H9 (cell line): Measurements from ENCODE around the gene LYPLA2. TPM values are rescaled to one million over a fixed set of nuclear protein-coding genes. Genes with fewer than 3 reads are reported as not detected.

ENCODE experiments used
- DNase-seq: peaks from one replicate; pipeline ENCODE4 v3.0.0-alpha.2; 2017
- H2AFZ ChIP-seq: one replicate; pipeline ENCODE4 v1.6.1; 2013; ENCODE audit warnings: mild to moderate bottlenecking, low read length, control low read depth, moderate library complexity
- H2AK5ac ChIP-seq: 2 replicates; pipeline ENCODE4 v1.6.1; 2013; ENCODE audit warnings: low read length, control low read depth, mixed read lengths; ENCODE audit not compliant: insufficient read length
- H2BK120ac ChIP-seq: one replicate; pipeline ENCODE4 v1.6.1; 2013; ENCODE audit warnings: low read depth, mild to moderate bottlenecking, low read length, control low read depth, inconsistent platforms; ENCODE audit not compliant: poor library complexity, severe bottlenecking
- H2BK12ac ChIP-seq: 2 replicates; pipeline ENCODE4 v1.6.1; 2013; ENCODE audit warnings: low read length, control low read depth, mixed read lengths, low read depth; ENCODE audit not compliant: insufficient read length
- H2BK15ac ChIP-seq: 2 replicates; pipeline ENCODE4 v1.6.1; 2013; ENCODE audit warnings: low read depth, low read length, control low read depth
- H2BK20ac ChIP-seq: one replicate; pipeline ENCODE4 v1.6.1; 2013; ENCODE audit warnings: low read depth, mild to moderate bottlenecking, low read length, control low read depth, inconsistent platforms; ENCODE audit not compliant: poor library complexity, severe bottlenecking
- H2BK5ac ChIP-seq: 2 replicates; pipeline ENCODE4 v1.6.1; 2013; ENCODE audit warnings: low read length, control low read depth, mixed read lengths; ENCODE audit not compliant: insufficient read length
- H3K14ac ChIP-seq: 2 replicates; pipeline ENCODE4 v1.6.1; 2013; ENCODE audit warnings: low read length, control low read depth; ENCODE audit not compliant: insufficient read depth
- H3K18ac ChIP-seq: 2 replicates; pipeline ENCODE4 v1.6.1; 2013; ENCODE audit warnings: low read depth, mild to moderate bottlenecking, mixed read lengths, low read length, control low read depth; ENCODE audit not compliant: insufficient read length
- H3K23ac ChIP-seq: 2 replicates; pipeline ENCODE4 v1.6.1; 2013; ENCODE audit warnings: low read length, control low read depth, mixed read lengths, low read depth; ENCODE audit not compliant: insufficient read length
- H3K23me2 ChIP-seq: 2 replicates; pipeline ENCODE4 v1.6.1; 2013; ENCODE audit warnings: low read depth, mild to moderate bottlenecking, mixed read lengths, low read length, control low read depth; ENCODE audit not compliant: insufficient read length, poor library complexity, severe bottlenecking
- H3K27ac ChIP-seq: 2 replicates; pipeline ENCODE4 v1.5.1; 2013; ENCODE audit warnings: low read length, control low read depth, mixed read lengths, low read depth; ENCODE audit not compliant: insufficient read length
- H3K27me3 ChIP-seq: 2 replicates; pipeline ENCODE4 v1.6.1; 2013; ENCODE audit warnings: low read length, control low read depth, inconsistent platforms; ENCODE audit not compliant: insufficient read depth
- H3K4ac ChIP-seq: 2 replicates; pipeline ENCODE4 v1.6.1; 2013; ENCODE audit warnings: low read depth, mild to moderate bottlenecking, control low read depth, inconsistent platforms, low read length, moderate library complexity
- H3K4me1 ChIP-seq: 2 replicates; pipeline ENCODE4 v1.6.1; 2013; ENCODE audit warnings: low read length, control low read depth, inconsistent platforms; ENCODE audit not compliant: insufficient read depth
- H3K4me2 ChIP-seq: 2 replicates; pipeline ENCODE4 v1.6.1; 2013; ENCODE audit warnings: low read length, control low read depth, mixed read lengths; ENCODE audit not compliant: insufficient read length, insufficient read depth
- H3K56ac ChIP-seq: 2 replicates; pipeline ENCODE4 v1.6.1; 2013; ENCODE audit warnings: low read depth, mild to moderate bottlenecking, mixed read lengths, low read length, control low read depth; ENCODE audit not compliant: insufficient read length
- H3K79me1 ChIP-seq: 2 replicates; pipeline ENCODE4 v1.6.1; 2013; ENCODE audit warnings: low read depth, mild to moderate bottlenecking, moderate library complexity, low read length, control low read depth, inconsistent platforms; ENCODE audit not compliant: insufficient read depth, poor library complexity, severe bottlenecking
- H3K79me2 ChIP-seq: 2 replicates; pipeline ENCODE4 v1.6.1; 2013; ENCODE audit warnings: low read length, control low read depth, inconsistent platforms; ENCODE audit not compliant: insufficient read depth
- H3K9ac ChIP-seq: 2 replicates; pipeline ENCODE4 v1.6.1; 2013; ENCODE audit warnings: low read length, control low read depth, mixed read lengths; ENCODE audit not compliant: insufficient read length; ENCODE audit errors: extremely low read depth
- H3K9me3 ChIP-seq: one replicate; pipeline ENCODE4 v1.6.1; 2013; ENCODE audit warnings: low read depth, low read length, inconsistent platforms; ENCODE audit not compliant: control insufficient read depth
- H3T11ph ChIP-seq: one replicate; pipeline ENCODE4 v1.6.1; 2013; ENCODE audit warnings: mild to moderate bottlenecking, low read length, control low read depth, inconsistent platforms
- H4K20me1 ChIP-seq: one replicate; pipeline ENCODE4 v1.6.1; 2013; ENCODE audit not compliant: control insufficient read depth, insufficient read length, insufficient read depth
- H4K5ac ChIP-seq: 2 replicates; pipeline ENCODE4 v1.6.1; 2013; ENCODE audit warnings: low read depth, mild to moderate bottlenecking, mixed read lengths, low read length, control low read depth; ENCODE audit not compliant: insufficient read length
- H4K8ac ChIP-seq: replicated peaks from 2 replicates; pipeline ENCODE4 v1.6.1; 2013; ENCODE audit warnings: low read length, control low read depth, mixed read lengths, low read depth; ENCODE audit not compliant: insufficient read length
- H4K91ac ChIP-seq: 2 replicates; pipeline ENCODE4 v1.6.1; 2013; ENCODE audit warnings: low read depth, mild to moderate bottlenecking, moderate library complexity, mixed read lengths, low read length, control low read depth; ENCODE audit not compliant: insufficient read length
- H3K27ac Mint-ChIP-seq, 3 experiments: 2 replicates in 2 of 3; 3 replicates in 1 of 3; pipeline ENCODE4 v1.8.0; 2020 to 2021; ENCODE audit warnings: mixed read lengths in 3 of 3, mild to moderate bottlenecking in 1 of 3, moderate library complexity in 1 of 3
- H3K27me3 Mint-ChIP-seq: 2 replicates; pipeline ENCODE4 v1.8.0; 2021; ENCODE audit warnings: low read depth, mild to moderate bottlenecking, moderate library complexity, mixed read lengths
- H3K36me3 Mint-ChIP-seq, 3 experiments: 2 replicates in 2 of 3; 3 replicates in 1 of 3; pipeline ENCODE4 v1.8.0; 2020 to 2021; ENCODE audit warnings: low read depth in 3 of 3, mixed read lengths in 3 of 3; ENCODE audit not compliant: insufficient read depth in 1 of 3
- H3K4me1 Mint-ChIP-seq, 2 experiments: 2 replicates each; pipeline ENCODE4 v1.8.0; 2020; ENCODE audit warnings: mixed read lengths in 2 of 2
- H3K4me3 Mint-ChIP-seq, 2 experiments: 2 replicates in 1 of 2; 3 replicates in 1 of 2; pipeline ENCODE4 v1.8.0; 2020 to 2021; ENCODE audit warnings: mild to moderate bottlenecking in 2 of 2, mixed read lengths in 2 of 2, moderate library complexity in 1 of 2
- H3K9me3 Mint-ChIP-seq, 2 experiments: 2 replicates in 1 of 2; 3 replicates in 1 of 2; pipeline ENCODE4 v1.8.0; 2020; ENCODE audit warnings: mild to moderate bottlenecking in 2 of 2, mixed read lengths in 2 of 2, moderate library complexity in 1 of 2
- CTCF ChIP-seq: fragments of 200-600 bp; sonication (generic); conservative IDR thresholded peaks from 3 replicates; pipeline ENCODE4 v1.8.0; 2021; ENCODE audit warnings: antibody characterized with exemption, mild to moderate bottlenecking
- WGBS: extraction: QIAGEN DNeasy Blood & Tissue Kit; methylation state at CpG from one replicate; pipeline ENCODE4 v1.1.7; 2013; ENCODE audit warnings: missing lambda C conversion rate, low lambda C conversion rate, mixed read lengths; ENCODE audit not compliant: insufficient read length; ENCODE audit errors: extremely low coverage; 5-methylcytosine and 5-hydroxymethylcytosine counted together
- total RNA-seq: library from RNA; stranded (reverse); gene quantifications from 2 replicates; pipeline ENCODE4 v1.2.1, GENCODE V29; 2021

LYPLA2 gene
- total RNA-seq, 1 experiment from 2014 or later: 118 TPM

- H2BK120ac ChIP-seq: no peak overlapping the region
- no peak overlapping the region for H2BK5ac ChIP-seq
- peak overlapping the region in 1 of 3 experiments; percentile 81; a peak in 1 of 7 replicates for H3K27ac Mint-ChIP-seq
- no peak overlapping the region for H3K23ac ChIP-seq
- H3K9ac ChIP-seq: no peak overlapping the region
- TF ChIP-seq CTCF: no peak
- no peak overlapping the region for H3K56ac ChIP-seq
- H3K27me3 ChIP-seq: no peaks in the 10 kb centered on the region
- no peaks in the 10 kb centered on the region for H3K23me2 ChIP-seq
- H2BK12ac ChIP-seq: no peak overlapping the region
- no peak overlapping the region for H4K5ac ChIP-seq
- H4K8ac ChIP-seq: no peak overlapping the region
- no peaks in the 10 kb centered on the region for H3K9me3 ChIP-seq
- no peak overlapping the region for H2AFZ ChIP-seq
- H3K18ac ChIP-seq: no peak overlapping the region
- H3K4ac ChIP-seq: no peak overlapping the region
- DNase-seq: no peak
- no peaks in the 10 kb centered on the region for H3K79me2 ChIP-seq
- H3K27ac ChIP-seq: no peak overlapping the region
- no CpG with 5 or more reads among the region's 3 CpGs for WGBS
- no peaks in the 10 kb centered on the region for H3K9me3 Mint-ChIP-seq
- no peak overlapping the region for H2BK15ac ChIP-seq
- H3K36me3 Mint-ChIP-seq: peaks cover 0 to 10% (median 6%) of the 10 kb centered on the region in 3 experiments; a peak in 4 of 7 replicates
- no peak overlapping the region for H3K4me3 Mint-ChIP-seq
- H4K20me1 ChIP-seq: no peaks in the 10 kb centered on the region
- no peaks in the 10 kb centered on the region for H3K79me1 ChIP-seq
- peaks cover 9 to 10% of the 10 kb centered on the region in 2 experiments for H3K4me1 Mint-ChIP-seq
- H2BK20ac ChIP-seq: no peak overlapping the region
- no peak overlapping the region for H3K14ac ChIP-seq
- H4K91ac ChIP-seq: no peak overlapping the region
- H3K4me1 ChIP-seq: no peaks in the 10 kb centered on the region
- H3K4me2 ChIP-seq: no peak overlapping the region
- no peak overlapping the region for H2AK5ac ChIP-seq
- H3T11ph ChIP-seq: no peak overlapping the region
- peaks cover 3% of the 10 kb centered on the region for H3K27me3 Mint-ChIP-seq
Observed at GRCh38 chr1:23807453-23807852, 16.5 kb downstream of the LYPLA2 start.
